Heart left ventricle (tissue), 13 donors: ENCODE results near the gene CAPS.

ENCODE experiments used
- CTCF ChIP-seq, 12 donors: fragments of 200-600 bp; sonication (generic) in 4 of 12; IDR thresholded peaks; one replicate each; pipeline versions ENCODE4 v1.5.0 to v1.8.0; 2018 to 2022; ENCODE audit warnings: antibody characterized with exemption in 12 of 12, mild to moderate bottlenecking in 5 of 12
- POLR2A ChIP-seq, 2 donors: fragments of 450-650 bp; IDR thresholded peaks; one replicate each; pipeline ENCODE4 v1.6.1; 2017; ENCODE audit warnings: antibody characterized with exemption in 2 of 2, mild to moderate bottlenecking in 2 of 2, moderate library complexity in 2 of 2
- donor health status: ischemic (EF 13 %, LVEDD 7.1; RV severe dilation, severe dysfunction).
- donor health status: DM: no; HTN: yes; CAD: no.
- donor health status: DM: no; HTN: no; CAD: no.
- donor health status: ischemic (EF 25% LVEDD 6.9; RV normal size, moderate dysfunction).
- donor health status: ischemic (EF 25% LVEDD 5.7; RV mildly dilated, moderate dysfunction).
- donor health status: ischemic (EF 35%, LVEDD 5.7; RV mildly dilated, moderate dysfunction).
- donor health status: nonischemic (EF 11% LVEDD 7.7; RV severe dilation, severe dysfunction).
- donor health status: DM: yes; HTN: yes; CAD: no.
- donor health status: PGD.
- donor health status: ischemic (EF 29% LVEDD 5.4; RV normal size, mild dysfunction).
- donor health status: nonischemic (EF 23%, LVEDD 6.1; RV moderate dilation, normal function).

DNA sequence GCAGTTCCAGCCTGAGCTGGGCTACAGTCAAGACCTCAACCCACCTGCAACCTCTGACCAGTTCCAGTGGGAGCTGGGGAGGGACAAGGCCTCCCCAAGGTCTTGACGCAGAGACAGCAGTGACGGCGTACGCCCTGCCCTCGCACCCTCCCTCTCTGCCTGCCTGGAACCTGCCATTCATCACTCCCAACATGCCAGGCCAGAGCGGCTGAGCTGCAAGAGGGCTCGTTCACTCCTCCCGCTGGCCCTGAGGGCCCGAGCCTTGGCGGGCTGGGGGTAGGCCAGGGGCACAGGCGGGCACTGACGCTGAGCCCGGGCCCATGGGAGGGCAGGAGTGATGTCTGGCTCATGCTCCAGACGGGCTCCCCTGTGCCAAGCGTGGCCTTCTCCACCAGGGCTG, 18.6 kb upstream of the CAPS start:
- TF ChIP-seq CTCF (IDR thresholded peaks at IDR 0.05) (no peak), POLR2A (IDR thresholded peaks at IDR 0.05) (no peak)
